GM12801 (cell line): ENCODE measurements around the gene IRS1.

Source experiments
- TF ChIP-seq, protein P1 (sequence below): IDR thresholded peaks from one replicate; pipeline ENCODE4 v1.5.1; 2011; ENCODE audit warnings: control low read depth; ENCODE audit not compliant: insufficient read length; ENCODE audit errors: extremely low read depth

IRS1 gene

DNA sequence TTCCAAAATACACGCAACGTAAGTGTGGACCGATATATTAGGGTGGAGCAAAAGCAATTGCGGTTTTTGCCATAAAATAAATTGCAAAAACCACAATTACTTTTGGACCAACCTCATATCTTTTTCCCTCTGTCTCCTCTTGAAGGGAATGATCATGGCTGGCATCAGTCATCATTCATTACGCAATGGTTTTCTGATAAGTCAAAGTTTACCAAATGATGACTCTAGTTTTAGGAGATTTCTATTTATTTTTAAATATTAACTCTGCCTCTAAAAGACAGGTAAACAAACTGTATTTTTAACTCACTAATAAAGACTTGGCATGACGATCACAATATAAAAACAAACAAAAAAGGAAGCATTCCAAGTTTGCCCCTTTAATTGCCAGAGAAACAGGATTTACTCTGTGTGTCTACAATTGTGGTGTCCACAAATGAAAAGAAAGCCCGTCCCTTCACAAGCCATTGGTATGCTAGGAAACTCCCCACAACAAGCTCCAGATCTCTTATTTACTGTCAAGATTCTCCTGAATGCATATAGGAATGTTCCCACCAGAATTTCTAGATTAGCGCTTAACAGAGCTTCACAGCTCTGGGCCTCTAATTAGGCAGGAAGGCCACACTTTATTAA lies 61.3 kb downstream of the IRS1 start:
- TF ChIP-seq, protein P1, sequence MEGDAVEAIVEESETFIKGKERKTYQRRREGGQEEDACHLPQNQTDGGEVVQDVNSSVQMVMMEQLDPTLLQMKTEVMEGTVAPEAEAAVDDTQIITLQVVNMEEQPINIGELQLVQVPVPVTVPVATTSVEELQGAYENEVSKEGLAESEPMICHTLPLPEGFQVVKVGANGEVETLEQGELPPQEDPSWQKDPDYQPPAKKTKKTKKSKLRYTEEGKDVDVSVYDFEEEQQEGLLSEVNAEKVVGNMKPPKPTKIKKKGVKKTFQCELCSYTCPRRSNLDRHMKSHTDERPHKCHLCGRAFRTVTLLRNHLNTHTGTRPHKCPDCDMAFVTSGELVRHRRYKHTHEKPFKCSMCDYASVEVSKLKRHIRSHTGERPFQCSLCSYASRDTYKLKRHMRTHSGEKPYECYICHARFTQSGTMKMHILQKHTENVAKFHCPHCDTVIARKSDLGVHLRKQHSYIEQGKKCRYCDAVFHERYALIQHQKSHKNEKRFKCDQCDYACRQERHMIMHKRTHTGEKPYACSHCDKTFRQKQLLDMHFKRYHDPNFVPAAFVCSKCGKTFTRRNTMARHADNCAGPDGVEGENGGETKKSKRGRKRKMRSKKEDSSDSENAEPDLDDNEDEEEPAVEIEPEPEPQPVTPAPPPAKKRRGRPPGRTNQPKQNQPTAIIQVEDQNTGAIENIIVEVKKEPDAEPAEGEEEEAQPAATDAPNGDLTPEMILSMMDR, result no peak

DNA sequence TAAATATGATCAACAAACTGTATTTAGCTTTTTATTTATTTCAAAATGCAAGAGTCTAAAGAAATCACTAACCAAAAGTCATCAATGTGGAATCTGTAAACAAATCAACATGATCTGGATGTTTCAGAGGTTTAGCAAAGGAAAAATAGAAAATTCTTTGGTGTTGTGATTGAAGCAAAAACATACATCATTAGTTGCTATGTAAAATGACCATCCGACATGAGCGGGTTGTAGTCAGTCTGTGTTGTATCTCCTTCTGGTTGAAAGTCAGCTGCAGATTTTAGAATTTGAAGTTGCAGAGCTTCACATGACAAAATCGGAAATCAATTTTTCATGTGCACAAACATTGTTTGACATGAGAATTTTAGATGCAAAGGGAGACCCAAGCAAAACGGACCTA lies 63.2 kb downstream of the IRS1 start:
- TF ChIP-seq, protein P1, result no peak

DNA sequence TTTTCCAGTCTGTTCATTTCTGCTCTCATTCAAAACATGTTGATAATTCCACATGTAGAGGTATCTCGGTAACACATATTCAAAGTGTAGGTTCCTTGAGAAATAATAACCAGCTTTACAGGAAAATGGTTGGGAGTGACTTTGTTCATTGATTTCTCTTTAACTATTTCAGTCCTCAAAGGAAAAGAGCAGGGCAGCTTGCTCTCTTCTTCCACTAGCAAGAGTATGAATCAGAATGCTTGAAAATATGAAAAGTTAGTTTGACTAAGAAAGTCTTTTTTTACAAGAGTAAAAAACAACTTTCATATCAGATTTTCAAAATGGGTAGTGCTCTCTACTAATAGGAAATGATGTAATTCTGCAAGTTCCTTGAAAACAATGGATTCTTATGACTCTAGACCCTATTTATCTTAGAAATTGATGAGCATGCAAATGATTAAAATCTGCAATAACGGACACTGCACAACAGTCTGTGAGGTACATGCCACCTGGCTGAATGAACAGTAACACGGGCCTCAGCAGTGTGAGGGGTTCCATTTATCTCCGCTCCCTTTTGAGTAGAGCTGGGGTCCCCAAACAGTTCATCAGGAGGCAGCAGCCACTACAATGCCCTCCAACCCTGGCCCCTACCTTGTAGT lies 65.6 kb downstream of the IRS1 start:
- TF ChIP-seq, protein P1, result no peak

DNA sequence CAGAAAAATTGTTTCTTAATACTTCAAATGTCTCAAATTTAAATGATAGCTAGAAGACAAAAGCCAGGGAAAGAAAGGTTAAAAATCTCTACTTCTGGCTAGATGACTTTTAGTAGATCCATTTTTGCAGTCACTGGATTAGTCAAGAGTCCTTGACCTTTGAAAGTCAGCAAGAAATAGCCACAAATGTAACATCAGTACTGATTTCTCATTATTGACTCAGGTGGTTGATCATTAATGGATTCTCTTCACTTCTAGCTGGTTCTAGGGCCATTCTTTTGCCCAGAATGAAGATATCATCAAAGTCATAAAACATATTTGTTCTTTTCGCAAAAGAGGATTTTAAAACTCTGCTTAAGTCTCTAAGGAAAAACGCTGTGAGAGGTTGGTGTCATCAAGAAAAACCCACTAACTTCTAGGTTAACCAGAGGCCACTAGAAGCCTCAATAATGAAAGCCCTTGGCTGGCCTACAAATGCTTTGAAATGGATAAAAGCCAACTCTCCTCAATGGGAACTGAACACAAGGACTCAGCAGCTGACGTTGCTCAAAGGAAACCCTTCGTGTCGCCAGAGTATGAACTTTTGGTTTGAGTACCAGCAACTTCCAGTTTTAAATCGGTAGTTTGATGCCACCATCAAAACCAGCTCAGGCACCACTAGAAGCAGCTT lies 66.3 kb downstream of the IRS1 start:
- TF ChIP-seq, protein P1, result no peak

DNA sequence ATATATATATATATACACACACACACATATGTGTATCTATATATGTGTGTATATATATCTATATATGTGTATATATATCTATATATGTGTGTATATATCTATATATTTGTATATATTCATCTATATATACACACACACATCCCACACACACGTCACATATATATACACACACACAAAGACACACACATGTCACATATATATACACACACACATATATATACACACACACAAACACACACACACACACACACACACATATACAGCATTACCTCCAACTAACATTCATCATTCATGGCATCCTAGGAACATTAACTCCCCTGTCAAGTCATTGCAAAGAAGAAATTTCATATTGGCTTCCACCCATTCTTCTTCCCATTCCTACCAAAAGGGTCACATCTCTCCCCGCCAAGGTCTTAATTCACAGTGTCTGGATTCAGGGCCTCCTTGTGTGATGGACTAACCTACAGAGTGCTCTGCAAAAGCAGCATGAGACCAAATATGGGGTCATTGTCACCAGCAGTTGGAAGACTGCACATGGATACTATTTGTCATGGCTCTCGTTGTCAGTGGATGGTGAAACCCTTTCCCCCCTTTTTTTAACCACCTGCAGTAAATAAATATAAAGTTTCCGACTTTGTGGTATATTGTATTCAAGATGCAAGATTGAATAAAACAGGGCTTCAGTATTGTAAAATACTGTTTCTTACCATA lies 67.0 kb downstream of the IRS1 start:
- TF ChIP-seq, protein P1, result no peak

DNA sequence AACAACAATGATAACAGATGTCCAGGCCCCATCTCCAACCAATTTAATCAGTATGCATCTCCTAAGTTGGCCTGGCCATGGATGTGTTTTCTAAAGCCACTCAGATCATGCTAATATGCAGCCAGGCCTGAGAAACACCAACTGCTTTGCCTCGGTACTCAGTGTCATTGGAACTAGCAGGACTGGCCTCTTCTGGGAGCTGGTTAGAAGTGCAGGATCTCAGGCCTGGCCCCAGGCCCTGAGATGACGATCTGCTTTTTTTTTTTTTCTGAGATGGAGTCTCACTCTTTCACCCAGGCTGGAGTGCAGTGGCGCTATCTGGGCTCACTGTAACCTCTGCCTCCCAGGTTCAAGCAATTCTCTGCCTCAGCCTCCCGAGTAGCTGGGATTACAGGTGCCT lies 69.1 kb downstream of the IRS1 start:
- TF ChIP-seq, protein P1, result no peak

DNA sequence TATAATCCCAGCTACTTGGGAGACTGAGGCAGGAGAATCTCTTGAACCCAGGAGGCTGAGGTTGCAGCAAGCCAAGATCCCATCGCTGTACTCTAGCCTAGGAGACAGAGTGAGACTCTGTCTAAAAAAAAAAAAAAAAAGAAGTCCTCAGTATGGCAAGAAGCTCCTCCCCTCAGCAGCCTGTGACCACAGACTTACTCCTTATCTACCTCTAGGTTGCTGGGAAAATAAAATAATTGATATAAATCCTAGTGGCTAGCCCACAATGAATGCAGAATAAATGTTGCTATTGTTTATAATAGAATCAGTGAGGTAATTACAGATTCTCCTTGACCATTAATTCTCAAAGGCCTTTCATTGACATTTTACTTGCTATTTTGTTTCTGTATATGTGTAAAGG lies 70.6 kb downstream of the IRS1 start:
- TF ChIP-seq, protein P1, result no peak
